Measurements from ENCODE around the gene CFAP410.

- TF ChIP-seq, protein P1, sequence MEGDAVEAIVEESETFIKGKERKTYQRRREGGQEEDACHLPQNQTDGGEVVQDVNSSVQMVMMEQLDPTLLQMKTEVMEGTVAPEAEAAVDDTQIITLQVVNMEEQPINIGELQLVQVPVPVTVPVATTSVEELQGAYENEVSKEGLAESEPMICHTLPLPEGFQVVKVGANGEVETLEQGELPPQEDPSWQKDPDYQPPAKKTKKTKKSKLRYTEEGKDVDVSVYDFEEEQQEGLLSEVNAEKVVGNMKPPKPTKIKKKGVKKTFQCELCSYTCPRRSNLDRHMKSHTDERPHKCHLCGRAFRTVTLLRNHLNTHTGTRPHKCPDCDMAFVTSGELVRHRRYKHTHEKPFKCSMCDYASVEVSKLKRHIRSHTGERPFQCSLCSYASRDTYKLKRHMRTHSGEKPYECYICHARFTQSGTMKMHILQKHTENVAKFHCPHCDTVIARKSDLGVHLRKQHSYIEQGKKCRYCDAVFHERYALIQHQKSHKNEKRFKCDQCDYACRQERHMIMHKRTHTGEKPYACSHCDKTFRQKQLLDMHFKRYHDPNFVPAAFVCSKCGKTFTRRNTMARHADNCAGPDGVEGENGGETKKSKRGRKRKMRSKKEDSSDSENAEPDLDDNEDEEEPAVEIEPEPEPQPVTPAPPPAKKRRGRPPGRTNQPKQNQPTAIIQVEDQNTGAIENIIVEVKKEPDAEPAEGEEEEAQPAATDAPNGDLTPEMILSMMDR (IDR thresholded peaks at IDR 0.05): no peak
- no peak for TF ChIP-seq POLR2A (IDR thresholded peaks at IDR 0.05)
Measured at GRCh38 chr21:44312716-44313115, 26.5 kb downstream of the CFAP410 start.

Measured in uterus (tissue), 2 donors.